ENCODE results near the gene MELTF. TPM values are rescaled to one million over a fixed set of nuclear protein-coding genes. Genes with fewer than 3 reads are reported as not detected.

The MELTF gene
- total RNA-seq, 1 experiment from 2014 or later = 18.7 TPM

- Histone ChIP-seq H3K9me3 (ENCODE audit: control insufficient read depth, insufficient read depth, low read depth, low read length) (no peaks in the 10 kb centered on the region), H3K4me3 (ENCODE audit: low read depth in 2 of 2, low read length in 2 of 2) (no peak overlapping the region), H3K27ac (ENCODE audit: low read length) (no peak overlapping the region), H3K36me3 (ENCODE audit: control insufficient read depth, insufficient read depth, low read length) (no peaks in the 10 kb centered on the region), H3K27me3 (ENCODE audit: control insufficient read depth, insufficient read depth, low read length) (no peaks in the 10 kb centered on the region), H3K4me1 (ENCODE audit: control insufficient read depth, insufficient read depth, low read length) (no peaks in the 10 kb centered on the region)
- POLR2A ChIA-PET = interaction anchor here (0.6 kb wide), 1 partner anchor 553 kb away, joined by 3 read pairs; no protein-coding TSS in a partner anchor
- no peak for ATAC-seq
- in situ Hi-C loops (cut with HindIII; ENCODE audit: low pct_unique_long_range_greater_than_20kb, low sequenced_read_pairs) (no loop called here), intact Hi-C loops (cut with micrococcal nuclease; ENCODE audit: unreplicated experiment) (no loop called here)
- CTCF ChIA-PET = no interaction called here
- TF ChIP-seq SIN3A (IDR thresholded peaks at IDR 0.05; ENCODE audit: borderline replicate concordance, insufficient read depth, low read depth, low read length) (no peak), REST (IDR thresholded peaks at IDR 0.05; ENCODE audit: insufficient read depth in 1 of 2, low read depth in 2 of 2, low read length in 1 of 2) (no peak), POLR2AphosphoS5 (IDR thresholded peaks at IDR 0.05; ENCODE audit: low read depth, low read length) (no peak), CTCF (IDR thresholded peaks at IDR 0.05) (no peak), TCF7L2 (IDR thresholded peaks at IDR 0.05; ENCODE audit: low read depth, low read length) (no peak)
- DNase-seq (ENCODE audit: low read depth, low spot score) = no peak
- BruUV-seq (replicated peaks) = no TSS peak
Measured at GRCh38 chr3:197022405-197023231, 7.0 kb downstream of the MELTF start.

GRCh38 chr3:197021729-197022404 is 7.8 kb downstream of the MELTF start:
- ATAC-seq = no peak
- H3K27me3 ChIP-seq (ENCODE audit: control insufficient read depth, insufficient read depth, low read length) = no peaks in the 10 kb centered on the region
- BruUV-seq (replicated peaks) = no TSS peak
- no peak overlapping the region for H3K27ac ChIP-seq (ENCODE audit: low read length)
- CTCF ChIA-PET = interaction anchor here (0.6 kb wide), 2 partner anchors 16 to 511 kb away, joined by 3 to 7 read pairs; no protein-coding TSS in a partner anchor
- in situ Hi-C loops (cut with HindIII; ENCODE audit: low pct_unique_long_range_greater_than_20kb, low sequenced_read_pairs) (no loop called here), intact Hi-C loops (cut with micrococcal nuclease; ENCODE audit: unreplicated experiment) (no loop called here)
- H3K36me3 ChIP-seq (ENCODE audit: control insufficient read depth, insufficient read depth, low read length) = no peaks in the 10 kb centered on the region
- no peaks in the 10 kb centered on the region for H3K4me1 ChIP-seq (ENCODE audit: control insufficient read depth, insufficient read depth, low read length)
- no peaks in the 10 kb centered on the region for H3K9me3 ChIP-seq (ENCODE audit: control insufficient read depth, insufficient read depth, low read depth, low read length)
- POLR2A ChIA-PET = interaction anchor here (0.6 kb wide), 1 partner anchor 554 kb away, joined by 3 read pairs; no protein-coding TSS in a partner anchor
- DNase-seq (ENCODE audit: low read depth, low spot score) = no peak
- H3K4me3 ChIP-seq (ENCODE audit: low read depth in 2 of 2, low read length in 2 of 2) = no peak overlapping the region
- TF ChIP-seq SIN3A (IDR thresholded peaks at IDR 0.05; ENCODE audit: borderline replicate concordance, insufficient read depth, low read depth, low read length) (no peak), TCF7L2 (IDR thresholded peaks at IDR 0.05; ENCODE audit: low read depth, low read length) (no peak), POLR2AphosphoS5 (IDR thresholded peaks at IDR 0.05; ENCODE audit: low read depth, low read length) (no peak), REST (IDR thresholded peaks at IDR 0.05; ENCODE audit: insufficient read depth in 1 of 2, low read depth in 2 of 2, low read length in 1 of 2) (no peak), CTCF (IDR thresholded peaks at IDR 0.05) (no peak)

All from Panc1 (cell line).